HepG2 (cell line): ENCODE measurements around the gene LRIG1. TPM values are rescaled to one million over a fixed set of nuclear protein-coding genes. Genes with fewer than 3 reads are reported as not detected.

Experiments
- ATAC-seq: fragments of 200-7000 bp; cut with Tn5 transposase; 3 replicates; pipeline ENCODE4 v1.9.1; 2020; ENCODE audit warnings: mild to moderate bottlenecking, moderate library complexity
- BruUV-seq: library from RNA; stranded (reverse); fragments of 400-500 nt; replicated peaks from 2 replicates; lab custom pipeline; 2021; lab: Mats Ljungman, UMichigan
- CTCF ChIA-PET: fragments of 300-600 bp; formaldehyde crosslinking; extraction: SDS; loops from one replicate; lab custom pipeline; 2021; ENCODE audit warnings: low total read pairs, inconsistent platforms, low intra/inter-chr PET ratio; lab: Yijun Ruan, JAX
- POLR2A ChIA-PET: fragments of 350-600 bp; sonication (Branson Sonifier 250); formaldehyde crosslinking; loops from one replicate; lab custom pipeline; 2020; ENCODE audit warnings: antibody characterized with exemption, inconsistent platforms; lab: Yijun Ruan, JAX
- DNase-seq: peaks from one replicate; pipeline ENCODE4 v3.0.0-alpha.2; 2015; ENCODE audit warnings: low spot score
- FAIRE-seq: peaks from 3 replicates; lab custom pipeline; 2011; peaks lifted over from hg19 to GRCh38; lab: Jason Lieb, UNC
- H2AFZ ChIP-seq: one replicate; pipeline ENCODE4 v1.6.1; 2011; ENCODE audit warnings: low read length, inconsistent platforms
- H3K27ac ChIP-seq: fragments of 300-600 bp; 3 replicates; pipeline ENCODE4 v1.8.0; 2011; ENCODE audit warnings: mixed run types, mild to moderate bottlenecking, mixed read lengths, low read length, inconsistent platforms; ENCODE audit not compliant: insufficient read depth; ENCODE audit errors: extremely low read length
- H3K27me3 ChIP-seq, 2 experiments: fragments of 200-600 bp in 1 of 2; 2 replicates in 1 of 2; 3 replicates in 1 of 2; pipeline versions ENCODE4 v1.6.0 to v1.8.0; 2011; ENCODE audit warnings: low read length in 2 of 2, mild to moderate bottlenecking in 2 of 2, moderate library complexity in 2 of 2, inconsistent platforms in 1 of 2; ENCODE audit not compliant: insufficient read depth in 2 of 2, control insufficient read depth in 1 of 2
- H3K36me3 ChIP-seq, 2 experiments: fragments of 200-600 bp in 1 of 2; replicated peaks in 1 of 2; 2 replicates in 1 of 2; 3 replicates in 1 of 2; pipeline versions ENCODE4 v1.5.1 to v1.8.0; 2011; ENCODE audit warnings: low read length in 2 of 2, inconsistent platforms in 1 of 2; ENCODE audit not compliant: insufficient read depth in 2 of 2, control insufficient read depth in 1 of 2
- H3K4me1 ChIP-seq: 2 replicates; pipeline ENCODE4 v1.5.1; 2012; ENCODE audit warnings: low read length, inconsistent platforms; ENCODE audit not compliant: insufficient read depth
- H3K4me2 ChIP-seq: 2 replicates; pipeline ENCODE4 v1.6.0; 2011; ENCODE audit warnings: low read depth, low read length, inconsistent platforms
- H3K4me3 ChIP-seq, 3 experiments: fragments of 200-600 bp in 1 of 3; sonication (generic), shearing (Covaris generic) in 1 of 3; replicated peaks in 1 of 3; 2 replicates each; pipeline ENCODE4 v1.5.1; 2011 to 2016; ENCODE audit warnings: low read length in 3 of 3, inconsistent platforms in 2 of 3, low read depth in 2 of 3, mild to moderate bottlenecking in 2 of 3, control low read depth in 1 of 3, mixed read lengths in 1 of 3; ENCODE audit not compliant: insufficient read depth in 1 of 3
- H3K79me2 ChIP-seq: one replicate; pipeline ENCODE4 v1.6.1; 2011; ENCODE audit warnings: low read length, inconsistent platforms; ENCODE audit not compliant: insufficient read depth
- H3K9ac ChIP-seq: 2 replicates; pipeline ENCODE4 v1.6.0; 2011; ENCODE audit warnings: mild to moderate bottlenecking, low read depth, low read length, inconsistent platforms; ENCODE audit not compliant: insufficient read depth
- H3K9me3 ChIP-seq: 2 replicates; pipeline ENCODE4 v1.5.1; 2012; ENCODE audit warnings: mild to moderate bottlenecking, low read length
- H4K20me1 ChIP-seq: 2 replicates; pipeline ENCODE4 v1.6.0; 2011; ENCODE audit warnings: inconsistent platforms, mild to moderate bottlenecking, low read length, moderate library complexity; ENCODE audit not compliant: insufficient read depth
- ELF3 ChIP-seq: IDR thresholded peaks from 2 replicates; pipeline ENCODE4 v1.6.1; 2016; ENCODE audit warnings: missing genetic modification reagents, missing compliant biosample characterization
- ELF4 ChIP-seq: sonication (generic); formaldehyde crosslinking; IDR thresholded peaks from 2 replicates; pipeline ENCODE4 v1.5.0; 2020; ENCODE audit warnings: missing genetic modification reagents, mild to moderate bottlenecking, moderate library complexity, borderline replicate concordance
- FOXJ3 ChIP-seq: sonication (generic); formaldehyde crosslinking; IDR thresholded peaks from 2 replicates; pipeline ENCODE4 v1.4.0; 2020; ENCODE audit warnings: missing genetic modification reagents, mild to moderate bottlenecking, borderline replicate concordance
- FOXK1 ChIP-seq: sonication (generic); formaldehyde crosslinking; IDR thresholded peaks from 2 replicates; pipeline ENCODE4 v1.4.0; 2020; ENCODE audit warnings: low read depth, missing genetic modification reagents, borderline replicate concordance
- MTA3 ChIP-seq: sonication (generic); formaldehyde crosslinking; IDR thresholded peaks from 2 replicates; pipeline ENCODE4 v1.4.0; 2020; ENCODE audit warnings: missing genetic modification reagents
- PITX1 ChIP-seq: sonication (generic); formaldehyde crosslinking; IDR thresholded peaks from 2 replicates; pipeline ENCODE4 v1.5.1; 2020; ENCODE audit warnings: mild to moderate bottlenecking, missing genetic modification reagents
- RARA ChIP-seq: IDR thresholded peaks from 2 replicates; pipeline ENCODE4 v1.6.1; 2016; ENCODE audit warnings: missing genetic modification reagents, missing compliant biosample characterization
- SETDB1 ChIP-seq: sonication (generic); formaldehyde crosslinking; IDR thresholded peaks from 2 replicates; pipeline ENCODE4 v1.5.1; 2020; ENCODE audit warnings: missing genetic modification reagents, mild to moderate bottlenecking, borderline replicate concordance
- SIX4 ChIP-seq: sonication (generic); formaldehyde crosslinking; IDR thresholded peaks from 2 replicates; pipeline ENCODE4 v1.4.0; 2020; ENCODE audit warnings: missing genetic modification reagents
- ZBTB3 ChIP-seq: sonication (generic); formaldehyde crosslinking; IDR thresholded peaks from 2 replicates; pipeline ENCODE4 v1.4.0; 2020; ENCODE audit warnings: low read depth, mild to moderate bottlenecking, moderate library complexity, missing genetic modification reagents, borderline replicate concordance
- ZBTB7A ChIP-seq: sonication (generic); formaldehyde crosslinking; IDR thresholded peaks from 2 replicates; pipeline ENCODE4 v1.8.0; 2022; ENCODE audit warnings: mild to moderate bottlenecking, missing genetic modification reagents
- ZNF230 ChIP-seq: sonication (generic); formaldehyde crosslinking; IDR thresholded peaks from 2 replicates; pipeline ENCODE4 v1.4.0; 2020; ENCODE audit warnings: mild to moderate bottlenecking, missing genetic modification reagents
- ZNF607 ChIP-seq: sonication (generic); formaldehyde crosslinking; IDR thresholded peaks from 2 replicates; pipeline ENCODE4 v1.5.1; 2020; ENCODE audit warnings: missing genetic modification reagents, mild to moderate bottlenecking, borderline replicate concordance
- ZNF850 ChIP-seq: sonication (generic); formaldehyde crosslinking; conservative IDR thresholded peaks from 2 replicates; pipeline ENCODE4 v1.9.0; 2021; ENCODE audit warnings: mild to moderate bottlenecking, missing genetic modification reagents
- ZZZ3 ChIP-seq: sonication (generic); formaldehyde crosslinking; IDR thresholded peaks from 2 replicates; pipeline ENCODE4 v1.4.0; 2020; ENCODE audit warnings: missing genetic modification reagents, mild to moderate bottlenecking, borderline replicate concordance
- WGBS: methylation state at CpG from one replicate; pipeline ENCODE4 v1.1.6; 2017; ENCODE audit warnings: low lambda C conversion rate; 5-methylcytosine and 5-hydroxymethylcytosine counted together
- in situ Hi-C: cut with HindIII; loops from 2 replicates; pipeline ENCODE4 v1.10.0; 2017; ENCODE audit warnings: low pct_unique_long_range_greater_than_20kb; ENCODE audit not compliant: extremely low pct_ligation_motif_present
- intact Hi-C: fragments of 100-400 bp; cut with micrococcal nuclease; formaldehyde crosslinking; loops from one replicate; pipeline ENCODE4 v1.10.0; 2022; ENCODE audit not compliant: unreplicated experiment
- polyA plus RNA-seq, 8 experiments: library from polyadenylated mRNA; depleted of rRNA in 3 of 8; stranded (reverse) in 7 of 8; unstranded in 1 of 8; fragments of >200 nt; fragmentation: Illumina TruSeq in 4 of 8; extraction: Trizol in 4 of 8; gene quantifications; 2 replicates each; pipeline versions ENCODE4 v1.2.1 to v1.2.3, GENCODE V29; 2011 to 2016; ENCODE audit warnings: low read depth in 4 of 8, missing spikeins in 1 of 8, mixed read lengths in 1 of 8; ENCODE audit not compliant: insufficient read depth in 1 of 8
- total RNA-seq, 5 experiments: library from RNA; depleted of rRNA; stranded (reverse); fragments of >200 nt; fragmentation: Illumina TruSeq; extraction: Trizol; gene quantifications; 2 replicates each; pipeline ENCODE4 v1.2.3, GENCODE V29; 2016; ENCODE audit warnings: low read depth in 1 of 5
- TF ChIP-seq, protein P1 (sequence below): sonication (generic); formaldehyde crosslinking; IDR thresholded peaks from 2 replicates; pipeline ENCODE4 v1.5.0; 2020; ENCODE audit warnings: missing genetic modification reagents, mild to moderate bottlenecking, borderline replicate concordance
- TF ChIP-seq, protein P2 (sequence below): sonication (generic); formaldehyde crosslinking; IDR thresholded peaks from 2 replicates; pipeline ENCODE4 v1.5.1; 2020; ENCODE audit warnings: missing genetic modification reagents, mild to moderate bottlenecking, borderline replicate concordance

LRIG1 gene
- total and polyA plus RNA-seq, 2 of the 13 experiments (the other 11 are each of a cell fraction or from before 2014, with no cell fraction given), result 17.8 to 24.8 TPM

DNA sequence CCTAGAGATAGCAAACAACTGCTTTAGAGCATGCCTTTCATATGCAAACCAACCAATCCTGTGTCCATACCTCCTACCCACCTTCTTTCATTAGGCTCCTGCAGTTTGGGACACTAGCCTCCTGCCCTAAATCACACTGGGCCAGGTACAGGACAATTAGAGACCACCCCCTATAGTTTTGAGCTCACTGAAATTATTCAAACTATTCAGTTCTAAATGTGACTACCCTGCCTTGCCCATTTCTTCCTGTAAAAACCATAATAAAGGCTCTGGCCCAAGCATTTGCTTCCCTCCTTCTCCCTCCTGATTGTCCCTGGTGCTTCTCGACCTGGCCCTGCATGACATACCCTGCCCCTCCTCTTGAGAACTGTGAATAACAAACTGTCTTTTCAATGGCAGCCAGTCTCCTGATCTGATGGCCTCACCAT lies 31.4 kb upstream of the LRIG1 start (continued):
- TF ChIP-seq, protein P1, sequence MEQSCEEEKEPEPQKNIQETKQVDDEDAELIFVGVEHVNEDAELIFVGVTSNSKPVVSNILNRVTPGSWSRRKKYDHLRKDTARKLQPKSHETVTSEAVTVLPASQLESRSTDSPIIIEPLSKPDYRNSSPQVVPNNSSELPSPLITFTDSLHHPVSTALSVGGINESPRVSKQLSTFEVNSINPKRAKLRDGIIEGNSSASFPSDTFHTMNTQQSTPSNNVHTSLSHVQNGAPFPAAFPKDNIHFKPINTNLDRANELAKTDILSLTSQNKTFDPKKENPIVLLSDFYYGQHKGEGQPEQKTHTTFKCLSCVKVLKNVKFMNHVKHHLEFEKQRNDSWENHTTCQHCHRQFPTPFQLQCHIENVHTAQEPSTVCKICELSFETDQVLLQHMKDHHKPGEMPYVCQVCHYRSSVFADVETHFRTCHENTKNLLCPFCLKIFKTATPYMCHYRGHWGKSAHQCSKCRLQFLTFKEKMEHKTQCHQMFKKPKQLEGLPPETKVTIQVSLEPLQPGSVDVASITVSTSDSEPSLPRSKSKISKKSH (CRISPR knock-in tag), result no peak

DNA sequence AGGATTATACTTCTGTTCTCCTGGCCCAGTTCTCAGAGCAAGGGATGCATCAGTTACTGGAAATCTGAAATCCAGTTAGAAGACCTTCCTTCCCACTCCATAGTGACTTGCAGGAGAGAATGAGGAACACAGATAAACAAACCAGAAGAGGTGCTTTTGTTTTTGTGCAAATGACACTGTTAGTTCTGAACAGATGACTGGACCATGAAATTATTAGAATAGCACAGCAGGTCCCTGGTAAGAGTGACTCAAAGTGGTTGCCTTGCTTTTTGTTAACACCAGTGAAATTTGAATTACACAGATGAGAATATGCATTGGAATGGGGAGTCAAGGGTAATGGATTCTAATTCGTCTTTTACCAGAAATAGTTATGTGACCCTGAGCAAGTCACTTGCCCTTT lies 30.4 kb upstream of the LRIG1 start:
- no peak overlapping the region for H3K27ac ChIP-seq
- FAIRE-seq, result no peak
- no peaks in the 10 kb centered on the region for H3K36me3 ChIP-seq
- 0% methylated on average over 1 of the region's 1 CpG for WGBS
- intact Hi-C loops (no loop called here), in situ Hi-C loops (no loop called here)
- H3K4me1 ChIP-seq, result no peaks in the 10 kb centered on the region
- H4K20me1 ChIP-seq, result no peaks in the 10 kb centered on the region
- ChIA-PET POLR2A (no interaction called here), CTCF (no interaction called here)
- ATAC-seq, result no peak
- TF ChIP-seq, protein P2, sequence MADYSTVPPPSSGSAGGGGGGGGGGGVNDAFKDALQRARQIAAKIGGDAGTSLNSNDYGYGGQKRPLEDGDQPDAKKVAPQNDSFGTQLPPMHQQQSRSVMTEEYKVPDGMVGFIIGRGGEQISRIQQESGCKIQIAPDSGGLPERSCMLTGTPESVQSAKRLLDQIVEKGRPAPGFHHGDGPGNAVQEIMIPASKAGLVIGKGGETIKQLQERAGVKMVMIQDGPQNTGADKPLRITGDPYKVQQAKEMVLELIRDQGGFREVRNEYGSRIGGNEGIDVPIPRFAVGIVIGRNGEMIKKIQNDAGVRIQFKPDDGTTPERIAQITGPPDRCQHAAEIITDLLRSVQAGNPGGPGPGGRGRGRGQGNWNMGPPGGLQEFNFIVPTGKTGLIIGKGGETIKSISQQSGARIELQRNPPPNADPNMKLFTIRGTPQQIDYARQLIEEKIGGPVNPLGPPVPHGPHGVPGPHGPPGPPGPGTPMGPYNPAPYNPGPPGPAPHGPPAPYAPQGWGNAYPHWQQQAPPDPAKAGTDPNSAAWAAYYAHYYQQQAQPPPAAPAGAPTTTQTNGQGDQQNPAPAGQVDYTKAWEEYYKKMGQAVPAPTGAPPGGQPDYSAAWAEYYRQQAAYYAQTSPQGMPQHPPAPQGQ (CRISPR knock-in tag), result no peak
- TF ChIP-seq ZNF230 (CRISPR knock-in tag) (no peak), ELF3 (no peak), ZNF850 (CRISPR knock-in tag) (no peak), ELF4 (CRISPR knock-in tag) (no peak), SIX4 (no peak), ZZZ3 (CRISPR knock-in tag) (no peak), FOXJ3 (CRISPR knock-in tag) (no peak), ZBTB3 (CRISPR knock-in tag) (no peak), FOXK1 (CRISPR knock-in tag) (no peak), ZNF607 (CRISPR knock-in tag) (no peak), PITX1 (CRISPR knock-in tag) (no peak), SETDB1 (no peak), RARA (CRISPR knock-in tag) (no peak), ZBTB7A (no peak), MTA3 (CRISPR knock-in tag) (no peak)
- H3K9ac ChIP-seq, result no peak overlapping the region
- no peaks in the 10 kb centered on the region for H3K79me2 ChIP-seq
- no peak overlapping the region for H2AFZ ChIP-seq
- H3K9me3 ChIP-seq, result no peaks in the 10 kb centered on the region
- peaks cover 0 to 3% of the 10 kb centered on the region in 2 experiments; a peak in 1 of 5 replicates for H3K27me3 ChIP-seq
- no peak overlapping the region for H3K4me3 ChIP-seq
- H3K4me2 ChIP-seq, result no peak overlapping the region
- no TSS peak for BruUV-seq
- DNase-seq, result no peak
